ENCODE results near the gene PHKA2. TPM values are rescaled to one million over a fixed set of nuclear protein-coding genes. Genes with fewer than 3 reads are reported as not detected.

Gene PHKA2
- total RNA-seq, 1 experiment from 2014 or later: 34.4 TPM

DNA sequence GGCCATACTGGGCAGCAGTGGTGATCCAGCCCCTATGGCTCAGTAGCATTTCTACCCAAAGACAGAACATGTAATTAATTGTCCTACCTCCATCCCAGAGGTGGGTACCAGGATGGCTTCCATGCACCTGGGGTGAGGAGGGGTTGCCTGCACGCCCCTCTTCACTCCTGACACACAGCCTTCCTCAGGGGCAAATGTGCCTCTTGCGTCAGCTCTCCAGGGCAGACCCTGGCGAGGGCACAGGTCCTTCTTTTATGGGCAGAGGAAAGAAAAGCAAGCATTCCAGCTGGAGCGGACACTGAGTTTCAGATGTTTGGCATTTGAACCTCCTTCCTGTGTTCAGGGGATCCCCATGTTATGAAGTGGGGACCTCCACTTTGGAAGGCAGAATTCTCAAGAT, 95.6 kb downstream of the PHKA2 start:
- intact Hi-C loops (cut with micrococcal nuclease; ENCODE audit: unreplicated experiment): loop anchor here (5.0 kb wide), 1 partner anchor 496 kb away; no protein-coding TSS in a partner anchor
- ChIA-PET CTCF (no interaction called here), POLR2A (ENCODE audit: unreplicated experiment) (no interaction called here)
- Histone ChIP-seq H2AFZ (no peak overlapping the region), H3K4me3 (no peak overlapping the region), H3K9me2 (ENCODE audit: insufficient read depth) (no peaks in the 10 kb centered on the region), H3K27me3 (ENCODE audit: insufficient read depth, low read depth) (no peaks in the 10 kb centered on the region), H3K36me3 (ENCODE audit: low read depth) (no peaks in the 10 kb centered on the region), H3K27ac (no peak overlapping the region), H3F3A (ENCODE audit: insufficient read depth, low read depth) (no peaks in the 10 kb centered on the region), H3K9me3 (ENCODE audit: insufficient read depth, low read depth) (no peaks in the 10 kb centered on the region), H3K4me1 (replicated peaks; ENCODE audit: insufficient read depth) (peaks cover 8% of the 10 kb centered on the region; the same call in 1 of the 2 replicates), H3K79me2 (ENCODE audit: low read depth) (no peaks in the 10 kb centered on the region), H3K4me2 (no peak overlapping the region), H4K20me1 (ENCODE audit: insufficient read depth) (no peaks in the 10 kb centered on the region)
- no peak for TF ChIP-seq EZH2 (IDR thresholded peaks at IDR 0.05; ENCODE audit: low read depth)
- TF ChIP-seq, protein P1, sequence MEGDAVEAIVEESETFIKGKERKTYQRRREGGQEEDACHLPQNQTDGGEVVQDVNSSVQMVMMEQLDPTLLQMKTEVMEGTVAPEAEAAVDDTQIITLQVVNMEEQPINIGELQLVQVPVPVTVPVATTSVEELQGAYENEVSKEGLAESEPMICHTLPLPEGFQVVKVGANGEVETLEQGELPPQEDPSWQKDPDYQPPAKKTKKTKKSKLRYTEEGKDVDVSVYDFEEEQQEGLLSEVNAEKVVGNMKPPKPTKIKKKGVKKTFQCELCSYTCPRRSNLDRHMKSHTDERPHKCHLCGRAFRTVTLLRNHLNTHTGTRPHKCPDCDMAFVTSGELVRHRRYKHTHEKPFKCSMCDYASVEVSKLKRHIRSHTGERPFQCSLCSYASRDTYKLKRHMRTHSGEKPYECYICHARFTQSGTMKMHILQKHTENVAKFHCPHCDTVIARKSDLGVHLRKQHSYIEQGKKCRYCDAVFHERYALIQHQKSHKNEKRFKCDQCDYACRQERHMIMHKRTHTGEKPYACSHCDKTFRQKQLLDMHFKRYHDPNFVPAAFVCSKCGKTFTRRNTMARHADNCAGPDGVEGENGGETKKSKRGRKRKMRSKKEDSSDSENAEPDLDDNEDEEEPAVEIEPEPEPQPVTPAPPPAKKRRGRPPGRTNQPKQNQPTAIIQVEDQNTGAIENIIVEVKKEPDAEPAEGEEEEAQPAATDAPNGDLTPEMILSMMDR (conservative IDR thresholded peaks at IDR 0.05): no peak
- DNase-seq: no peak
- no TSS peak for BruUV-seq (replicated peaks)

DNA sequence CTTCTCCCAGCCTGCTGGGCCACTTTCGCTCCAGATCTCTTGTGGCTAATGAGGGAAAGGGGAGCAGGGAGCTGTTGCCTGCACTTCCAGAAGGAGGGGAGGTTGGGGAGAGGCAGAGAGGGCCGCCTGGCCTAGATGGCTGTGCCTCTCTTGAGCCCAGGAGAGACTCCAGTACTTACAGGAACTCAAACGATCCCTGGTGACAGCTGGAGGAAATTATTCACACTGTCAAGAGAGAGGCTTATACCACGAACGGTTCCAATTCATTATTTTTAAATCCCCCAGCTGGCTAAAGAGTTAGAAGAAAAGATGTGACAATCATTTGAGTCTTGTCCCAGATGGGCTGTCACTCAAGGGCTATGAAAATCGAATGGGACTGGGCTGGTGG, 96.1 kb downstream of the PHKA2 start:
- no peaks in the 10 kb centered on the region for H3K79me2 ChIP-seq (ENCODE audit: low read depth)
- no peak overlapping the region for H3K4me3 ChIP-seq
- intact Hi-C loops (cut with micrococcal nuclease; ENCODE audit: unreplicated experiment): loop anchor here (2.0 to 5.0 kb wide), 3 partner anchors 447 to 496 kb away; partner anchors contain the start of gene CDKL5
- no TSS peak for BruUV-seq (replicated peaks)
- H3K27me3 ChIP-seq (ENCODE audit: insufficient read depth, low read depth): no peaks in the 10 kb centered on the region
- H3K4me2 ChIP-seq: no peak overlapping the region
- no peak overlapping the region for H3K27ac ChIP-seq
- H4K20me1 ChIP-seq (ENCODE audit: insufficient read depth): no peaks in the 10 kb centered on the region
- no peaks in the 10 kb centered on the region for H3K9me3 ChIP-seq (ENCODE audit: insufficient read depth, low read depth)
- no peak overlapping the region for H2AFZ ChIP-seq
- POLR2A ChIA-PET (ENCODE audit: unreplicated experiment): no interaction called here
- CTCF ChIA-PET: interaction anchor here (2.0 kb wide), 1 partner anchor 478 kb away, joined by 4 read pairs; no protein-coding TSS in a partner anchor
- H3K9me2 ChIP-seq (ENCODE audit: insufficient read depth): no peaks in the 10 kb centered on the region
- no peak for TF ChIP-seq EZH2 (IDR thresholded peaks at IDR 0.05; ENCODE audit: low read depth)
- TF ChIP-seq, protein P1 (conservative IDR thresholded peaks at IDR 0.05): no peak
- H3K36me3 ChIP-seq (ENCODE audit: low read depth): no peaks in the 10 kb centered on the region
- DNase-seq: no peak
- no peaks in the 10 kb centered on the region for H3F3A ChIP-seq (ENCODE audit: insufficient read depth, low read depth)
- peaks cover 8% of the 10 kb centered on the region; the same call in 1 of the 2 replicates for H3K4me1 ChIP-seq (replicated peaks; ENCODE audit: insufficient read depth)

DNA sequence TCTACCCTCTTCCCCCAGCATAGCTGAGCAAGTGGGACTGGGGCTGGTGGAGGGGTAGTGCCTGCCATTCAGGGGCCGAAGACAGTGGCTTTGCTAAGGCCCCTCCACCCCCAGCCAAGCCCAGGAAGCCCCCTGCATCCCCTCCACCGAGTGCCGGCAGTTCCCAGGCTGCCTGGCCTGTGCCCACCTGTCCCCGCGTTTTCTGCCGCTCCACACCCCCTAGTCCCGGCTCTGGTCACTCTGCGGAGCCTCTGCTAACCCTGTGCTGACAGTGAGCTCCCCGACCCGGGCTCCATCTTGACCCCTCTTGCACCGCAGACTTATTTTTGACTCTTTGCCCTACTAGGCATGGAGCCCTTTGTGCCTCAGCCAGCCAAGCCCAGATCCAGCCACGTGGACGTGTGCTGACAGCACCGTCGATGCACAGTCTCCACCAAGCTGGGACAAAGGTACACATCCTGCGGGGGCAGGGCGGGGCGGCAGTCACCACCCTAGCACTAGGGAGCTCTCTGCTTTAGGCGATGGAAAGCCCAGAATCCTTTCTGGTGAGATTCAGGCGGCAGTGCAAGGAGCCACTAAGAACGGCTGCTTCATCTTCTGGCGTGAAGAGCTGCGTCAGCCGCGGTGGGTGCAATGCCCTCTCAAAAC, 96.6 kb downstream of the PHKA2 start:
- no TSS peak for BruUV-seq (replicated peaks)
- Histone ChIP-seq H2AFZ (no peak overlapping the region), H3K36me3 (ENCODE audit: low read depth) (no peaks in the 10 kb centered on the region), H3K27ac (no peak overlapping the region), H4K20me1 (ENCODE audit: insufficient read depth) (no peaks in the 10 kb centered on the region), H3F3A (ENCODE audit: insufficient read depth, low read depth) (no peaks in the 10 kb centered on the region), H3K27me3 (ENCODE audit: insufficient read depth, low read depth) (no peaks in the 10 kb centered on the region), H3K4me3 (peak overlapping the region; percentile 51; the same call in 1 of the 2 replicates), H3K9me2 (ENCODE audit: insufficient read depth) (no peaks in the 10 kb centered on the region), H3K79me2 (ENCODE audit: low read depth) (no peaks in the 10 kb centered on the region), H3K4me1 (replicated peaks; ENCODE audit: insufficient read depth) (peaks cover 8% of the 10 kb centered on the region; the same call in 1 of the 2 replicates), H3K9me3 (ENCODE audit: insufficient read depth, low read depth) (no peaks in the 10 kb centered on the region), H3K4me2 (peak overlapping the region; percentile 82)
- CTCF ChIA-PET: interaction anchor here (2.0 kb wide), 1 partner anchor 477 kb away, joined by 4 read pairs; no protein-coding TSS in a partner anchor
- intact Hi-C loops (cut with micrococcal nuclease; ENCODE audit: unreplicated experiment): loop anchor here (2.0 to 5.0 kb wide), 3 partner anchors 448 to 495 kb away; partner anchors contain the start of gene CDKL5
- TF ChIP-seq EZH2 (IDR thresholded peaks at IDR 0.05; ENCODE audit: low read depth): no peak
- TF ChIP-seq, protein P1 (conservative IDR thresholded peaks at IDR 0.05): no peak
- POLR2A ChIA-PET (ENCODE audit: unreplicated experiment): no interaction called here
- no peak for DNase-seq

All from PC-9 (cell line).